ENCODE measurements around the gene FADS3. TPM values are rescaled to one million over a fixed set of nuclear protein-coding genes. Genes with fewer than 3 reads are reported as not detected.

FADS3 gene
- total RNA-seq, 1 donor from 2014 or later, result 135 TPM

DNA sequence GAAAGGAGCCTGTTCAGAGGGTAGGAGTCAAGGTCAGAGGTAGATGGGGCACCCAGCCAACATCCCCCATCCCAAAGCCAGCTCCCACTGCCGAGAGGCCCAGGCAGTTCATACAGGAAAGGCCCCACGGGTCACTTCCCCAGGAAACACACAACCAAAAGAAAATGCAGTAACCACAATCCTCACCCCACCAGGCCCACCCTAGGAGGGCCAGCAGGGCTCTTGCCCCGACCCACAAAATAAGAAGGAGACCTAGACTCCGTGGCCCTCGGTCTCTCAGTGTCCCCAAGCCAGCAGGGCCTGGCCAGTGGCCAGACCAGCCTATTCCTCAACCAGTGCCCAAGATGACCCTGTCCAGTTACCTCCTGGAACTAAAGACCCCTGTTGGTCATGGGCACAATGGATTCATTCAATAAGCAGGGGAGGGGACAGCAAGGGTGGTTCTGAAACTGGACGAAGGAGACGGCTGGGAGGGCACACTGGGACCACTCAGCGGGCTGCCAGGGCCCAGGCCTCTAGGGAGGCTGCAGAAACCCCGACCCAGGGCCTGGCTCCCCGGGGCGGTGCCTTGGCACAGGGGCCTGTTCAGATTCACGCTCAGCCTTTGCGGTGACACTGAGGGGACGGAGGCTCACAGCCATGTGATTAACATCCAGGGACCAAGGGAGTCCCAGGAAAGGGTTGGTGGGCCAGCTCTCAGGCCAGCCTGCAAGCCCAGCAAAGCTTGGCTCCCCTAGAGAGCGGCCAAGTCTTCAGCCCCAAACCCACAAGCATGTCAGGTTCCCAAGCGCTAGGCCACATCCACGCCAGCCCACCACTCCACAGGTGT lies 20.6 kb upstream of the FADS3 start:
- POLR2A ChIA-PET, result no interaction called here
- CTCF ChIA-PET, result no interaction called here
- H3K27me3 Mint-ChIP-seq, result peaks cover 24% of the 10 kb centered on the region
- intact Hi-C loops (cut with micrococcal nuclease), result no loop called here
- H3K4me1 Mint-ChIP-seq, result no peaks in the 10 kb centered on the region
- H3K4me3 Mint-ChIP-seq, result no peak overlapping the region
- no peak for DNase-seq
- ATAC-seq (ENCODE audit: low read depth), result no peak
- H3K27ac Mint-ChIP-seq, result no peak overlapping the region
- TF ChIP-seq CTCF (IDR thresholded peaks at IDR 0.05), result no peak
- no peaks in the 10 kb centered on the region for H3K36me3 Mint-ChIP-seq (ENCODE audit: low read depth)
- H3K9me3 Mint-ChIP-seq, result no peaks in the 10 kb centered on the region

GRCh38 chr11:61911128-61911700 lies 19.9 kb upstream of the FADS3 start:
- intact Hi-C loops (cut with micrococcal nuclease), result no loop called here
- H3K27ac Mint-ChIP-seq, result no peak overlapping the region
- no peak for TF ChIP-seq CTCF (IDR thresholded peaks at IDR 0.05)
- DNase-seq (no peak), ATAC-seq (ENCODE audit: low read depth) (no peak)
- no peak overlapping the region for H3K4me3 Mint-ChIP-seq
- H3K4me1 Mint-ChIP-seq, result no peaks in the 10 kb centered on the region
- ChIA-PET CTCF (no interaction called here), POLR2A (no interaction called here)
- H3K36me3 Mint-ChIP-seq (ENCODE audit: low read depth), result no peaks in the 10 kb centered on the region
- H3K9me3 Mint-ChIP-seq, result no peaks in the 10 kb centered on the region
- H3K27me3 Mint-ChIP-seq, result peaks cover 21% of the 10 kb centered on the region

- intact Hi-C loops (cut with micrococcal nuclease), result no loop called here
- ChIA-PET POLR2A (no interaction called here), CTCF (interaction anchor here (0.6 to 1.8 kb wide), 3 partner anchors 12 to 172 kb away, joined by 3 to 6 read pairs (median 6); no protein-coding TSS in a partner anchor)
- no peaks in the 10 kb centered on the region for H3K36me3 Mint-ChIP-seq (ENCODE audit: low read depth)
- peaks cover 18% of the 10 kb centered on the region for H3K27me3 Mint-ChIP-seq
- ATAC-seq (ENCODE audit: low read depth) (no peak), DNase-seq (no peak)
- H3K4me1 Mint-ChIP-seq, result no peaks in the 10 kb centered on the region
- no peak for TF ChIP-seq CTCF (IDR thresholded peaks at IDR 0.05)
- no peaks in the 10 kb centered on the region for H3K9me3 Mint-ChIP-seq
- no peak overlapping the region for H3K4me3 Mint-ChIP-seq
- H3K27ac Mint-ChIP-seq, result no peak overlapping the region
Measured at GRCh38 chr11:61910187-61911127, 19.1 kb upstream of the FADS3 start.

GRCh38 chr11:61908730-61909316 lies 17.5 kb upstream of the FADS3 start:
- Mint-ChIP-seq H3K4me1 (no peaks in the 10 kb centered on the region), H3K4me3 (no peak overlapping the region), H3K27ac (no peak overlapping the region), H3K9me3 (no peaks in the 10 kb centered on the region), H3K27me3 (peaks cover 4% of the 10 kb centered on the region), H3K36me3 (ENCODE audit: low read depth) (no peaks in the 10 kb centered on the region)
- no peak for ATAC-seq (ENCODE audit: low read depth)
- DNase-seq, result no peak
- POLR2A ChIA-PET, result interaction anchor here (0.6 to 0.8 kb wide), 2 partner anchors 35 to 59 kb away, joined by 3 to 4 read pairs; no protein-coding TSS in a partner anchor
- TF ChIP-seq CTCF (IDR thresholded peaks at IDR 0.05), result no peak
- CTCF ChIA-PET, result interaction anchor here (1.7 to 1.9 kb wide), 4 partner anchors 10 to 173 kb away, joined by 6 to 9 read pairs (median 6); no protein-coding TSS in a partner anchor
- intact Hi-C loops (cut with micrococcal nuclease), result no loop called here

Data from activated B cell treated with CpG ODN at 0.5 μM for 24 hours (primary cell).